Iris pigment epithelial cell (primary cell): ENCODE results near the gene RPS6KA2.

Source experiments
- DNase-seq: peaks from one replicate; pipeline ENCODE4 v3.0.0-alpha.2; 2011; ENCODE audit warnings: low read depth

Gene RPS6KA2

DNA sequence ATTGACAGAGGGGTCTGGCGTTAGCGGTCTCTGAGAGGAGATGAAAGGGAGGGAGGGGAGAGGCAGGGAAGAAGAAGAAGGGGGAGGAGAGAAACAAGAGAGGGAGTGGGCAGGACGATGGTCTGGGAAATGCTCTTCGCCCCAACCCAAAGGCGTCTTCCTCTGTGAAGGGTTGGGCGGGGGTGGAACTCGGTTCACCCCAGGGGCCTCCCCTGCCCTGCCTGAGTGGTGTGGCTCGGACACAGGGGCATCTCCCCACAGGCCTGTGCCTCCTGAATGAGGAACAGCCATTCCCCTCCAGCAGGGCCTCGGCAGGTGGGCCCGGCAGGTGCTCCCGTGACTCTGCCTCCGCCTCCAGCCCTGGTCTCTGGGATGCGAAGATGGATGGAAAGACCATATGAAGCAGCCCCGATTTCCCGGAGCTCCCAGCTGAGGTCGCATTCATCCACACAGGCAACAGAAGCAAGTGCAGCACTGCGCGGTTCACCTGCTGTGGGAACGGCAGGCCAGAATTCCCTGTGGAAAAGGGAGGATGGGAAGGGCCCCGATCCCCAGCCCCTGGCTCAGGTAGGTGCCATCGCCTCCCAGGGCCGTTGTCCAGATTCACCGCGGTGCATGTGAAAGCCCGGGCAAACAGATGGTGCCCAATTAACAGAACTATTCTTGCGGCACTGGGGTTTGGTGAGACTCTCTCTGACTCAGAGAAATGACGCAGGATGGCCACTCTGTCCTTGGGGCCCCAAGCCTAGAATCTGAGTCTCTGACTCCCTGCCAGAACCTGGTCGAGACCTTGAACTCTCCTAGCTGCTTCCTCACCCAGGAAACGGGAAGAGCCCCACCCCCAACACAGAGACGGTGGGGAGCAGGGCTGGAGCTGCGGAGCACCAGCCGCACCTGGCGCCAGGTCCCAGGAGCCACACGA is 29.4 kb upstream of the RPS6KA2 start:
- DNase-seq, result no peak

DNA sequence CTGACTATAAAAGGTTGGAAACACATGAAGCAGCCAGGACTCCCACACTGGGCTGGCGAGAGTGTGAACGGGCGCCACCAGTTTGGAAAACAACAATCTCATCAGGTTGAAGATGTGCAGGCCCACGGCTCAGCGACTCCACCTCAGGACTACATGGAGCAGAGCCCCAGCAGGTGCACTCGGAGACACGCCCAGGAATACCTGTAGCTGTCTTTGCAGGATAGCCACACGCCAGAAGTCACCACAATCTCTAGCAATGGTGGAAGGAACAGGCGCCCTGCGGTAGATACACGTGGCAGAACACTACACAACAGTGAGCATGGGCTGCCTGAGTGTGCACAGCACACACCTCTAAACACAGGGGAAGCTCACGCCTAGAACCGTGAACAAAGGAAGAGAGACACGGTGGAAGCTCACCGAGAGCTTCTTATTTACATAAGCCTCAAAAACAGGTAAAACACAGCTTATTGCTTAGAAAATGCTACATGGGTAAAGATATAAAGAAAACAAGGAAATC is 28.7 kb upstream of the RPS6KA2 start:
- no peak for DNase-seq

DNA sequence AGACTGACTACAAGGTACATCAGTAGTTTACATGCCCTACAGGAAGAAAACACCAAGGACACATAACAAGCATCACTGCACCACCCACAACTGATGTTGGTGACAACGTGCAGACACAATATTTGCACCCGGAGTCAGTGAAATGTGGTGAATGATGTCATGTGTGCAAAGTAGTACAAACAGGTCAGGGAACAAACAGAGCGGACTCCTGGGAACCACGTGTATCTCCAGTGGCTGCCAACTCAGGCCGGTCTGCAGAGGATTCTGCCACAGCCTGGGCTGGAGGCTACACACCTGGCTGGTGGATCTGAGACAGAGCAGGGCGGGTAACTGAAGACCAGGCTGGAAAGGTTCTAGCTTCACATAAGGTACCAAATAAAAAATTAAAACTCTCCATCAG is 28.2 kb upstream of the RPS6KA2 start:
- DNase-seq, result no peak

DNA sequence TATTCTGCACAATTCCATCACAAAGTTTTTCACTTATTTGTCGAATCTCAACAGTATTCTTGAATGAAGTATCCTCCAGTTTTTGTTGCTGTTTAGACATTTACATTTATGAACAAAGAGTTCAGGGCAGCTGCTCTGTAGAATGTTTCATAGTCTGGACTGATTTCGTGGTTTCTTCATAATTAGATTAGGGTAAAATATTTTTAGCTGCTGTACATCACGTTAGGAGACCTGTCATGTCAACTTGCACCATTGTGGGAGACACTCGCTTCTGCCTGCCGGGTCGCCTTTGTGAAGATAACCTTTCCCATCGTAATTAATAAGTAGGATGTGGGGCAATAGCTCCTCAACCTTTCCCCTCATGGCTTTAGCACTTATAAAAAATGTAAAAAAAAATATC is 27.5 kb upstream of the RPS6KA2 start:
- no peak for DNase-seq

DNA sequence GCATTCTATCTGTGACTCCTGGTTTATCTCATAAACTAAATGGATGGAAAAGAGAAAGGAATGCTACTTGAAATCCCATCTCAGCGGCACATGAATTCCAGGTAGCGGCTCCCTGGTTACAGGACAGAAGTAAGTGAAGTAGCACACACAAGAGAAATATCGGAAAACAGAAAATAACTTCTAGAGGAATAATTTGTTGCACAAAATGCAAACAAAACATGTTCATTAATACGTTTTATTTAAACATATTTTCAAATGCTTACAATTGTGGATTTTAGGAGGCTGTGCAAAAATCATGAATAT is 26.5 kb upstream of the RPS6KA2 start:
- DNase-seq, result no peak

DNA sequence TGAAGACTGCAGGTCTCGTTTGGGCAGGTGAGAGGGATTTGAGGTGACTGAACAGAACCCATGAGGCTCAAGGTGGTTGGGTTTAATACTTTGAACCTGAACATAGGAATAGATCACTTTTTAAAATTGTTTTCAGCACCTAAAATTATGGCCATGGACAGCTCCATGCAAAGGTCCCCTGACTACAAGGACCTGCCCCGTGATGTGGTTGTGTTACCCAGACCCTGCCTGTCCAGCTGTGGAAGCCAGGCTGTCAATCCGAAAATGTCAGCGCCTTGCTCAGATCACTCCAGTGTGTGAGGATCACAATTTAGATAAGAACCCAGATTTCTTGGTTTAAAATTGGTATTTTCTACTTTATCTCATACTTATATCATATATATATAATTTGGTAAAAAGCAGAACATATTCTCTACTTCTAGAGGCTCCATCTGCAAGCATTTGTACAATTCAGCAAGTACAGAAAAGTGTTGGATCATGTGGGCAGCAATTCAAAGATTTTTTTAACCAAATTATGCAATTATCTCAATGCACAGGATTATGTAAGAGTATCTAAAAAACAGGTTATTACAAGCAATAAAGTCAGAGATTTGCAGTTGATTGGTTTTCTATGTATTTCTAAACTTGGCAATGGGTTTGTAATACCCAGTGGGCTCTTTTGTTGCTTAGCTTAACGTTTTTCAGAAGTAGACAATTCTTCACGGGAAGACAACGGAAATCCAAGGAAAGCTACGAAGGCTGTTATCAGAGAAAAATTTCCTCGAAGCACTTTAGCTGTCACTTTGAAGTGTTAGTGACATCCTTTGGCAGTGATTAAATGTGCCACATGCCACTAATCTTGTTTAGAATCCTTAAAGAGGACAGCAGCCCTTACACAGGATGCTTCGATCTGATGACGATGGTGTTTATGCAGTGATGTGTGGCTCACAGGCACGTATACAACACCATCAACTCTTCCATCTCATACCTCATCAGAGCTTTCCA is 24.1 kb upstream of the RPS6KA2 start:
- no peak for DNase-seq

DNA sequence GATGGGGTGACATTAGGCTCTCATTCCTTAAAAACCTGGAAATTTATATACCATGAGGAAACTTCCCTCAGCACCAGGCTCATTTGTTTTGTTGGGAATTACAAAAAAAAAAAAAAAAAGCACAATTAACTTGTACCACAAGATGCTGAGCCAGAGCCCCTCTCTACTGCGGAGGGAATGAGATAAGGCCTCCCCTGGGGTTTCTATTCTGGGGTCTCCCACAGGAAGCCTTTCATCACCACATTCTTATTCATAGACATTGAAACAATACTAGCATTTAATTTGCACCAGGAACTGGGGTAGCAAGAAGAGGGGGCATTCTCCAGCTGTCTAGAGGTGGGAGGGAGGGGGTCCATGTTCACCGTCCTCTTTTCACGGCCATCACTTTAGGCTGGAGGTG is 23.0 kb upstream of the RPS6KA2 start:
- no peak for DNase-seq

DNA sequence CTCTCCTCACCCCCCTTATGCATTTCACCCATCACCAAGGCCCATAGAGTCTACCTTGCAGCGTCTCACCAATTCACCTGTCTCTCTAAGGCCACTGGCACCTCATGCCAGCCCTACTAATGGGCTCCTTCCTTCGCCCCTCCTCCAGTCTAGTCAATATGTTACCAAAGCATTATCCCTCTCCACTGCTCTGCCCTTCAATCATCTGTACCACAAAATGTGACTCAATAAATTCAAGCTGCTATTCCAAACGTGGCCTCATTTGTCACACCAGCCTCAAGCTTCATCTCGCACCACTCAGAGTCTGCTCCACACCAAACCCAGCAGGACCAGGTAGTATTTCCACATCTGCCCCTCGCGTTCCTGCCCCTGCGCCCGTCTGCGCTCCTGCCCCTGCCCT is 21.8 kb upstream of the RPS6KA2 start:
- no peak for DNase-seq

DNA sequence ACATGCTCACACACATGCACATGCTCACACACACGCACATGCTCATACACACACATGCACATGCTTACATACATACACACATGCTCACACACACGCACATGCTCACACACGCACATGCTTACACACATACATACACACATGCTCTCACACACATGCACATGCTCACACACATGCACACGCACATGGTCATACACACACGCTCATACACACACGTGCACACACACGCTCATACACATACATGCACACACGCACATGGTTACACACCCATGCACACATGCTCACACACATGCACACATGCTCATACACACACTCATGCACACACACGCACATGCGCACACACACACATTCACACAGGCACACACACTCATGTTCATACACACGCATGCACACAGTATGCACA is 20.8 kb upstream of the RPS6KA2 start:
- DNase-seq, result no peak

DNA sequence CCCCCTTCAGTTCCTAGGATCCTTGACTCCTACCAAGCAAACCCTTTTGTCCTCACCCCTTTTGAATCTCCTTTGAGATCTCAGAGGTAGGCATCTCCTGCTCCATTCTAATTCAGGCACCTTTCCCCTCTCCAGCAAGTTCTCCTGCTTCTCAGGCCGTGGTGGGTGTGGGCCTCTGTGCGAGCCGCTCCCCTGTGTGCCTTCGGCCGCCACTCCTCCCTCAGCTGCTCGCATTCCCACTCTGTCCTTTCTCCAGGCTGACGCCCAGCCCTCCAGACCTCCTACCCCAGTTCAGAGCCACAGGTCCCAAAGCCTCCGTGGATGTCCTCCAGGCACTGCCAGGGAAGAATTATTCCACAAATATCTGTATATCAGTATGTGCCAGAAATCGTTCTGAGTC is 19.7 kb upstream of the RPS6KA2 start:
- DNase-seq, result no peak

DNA sequence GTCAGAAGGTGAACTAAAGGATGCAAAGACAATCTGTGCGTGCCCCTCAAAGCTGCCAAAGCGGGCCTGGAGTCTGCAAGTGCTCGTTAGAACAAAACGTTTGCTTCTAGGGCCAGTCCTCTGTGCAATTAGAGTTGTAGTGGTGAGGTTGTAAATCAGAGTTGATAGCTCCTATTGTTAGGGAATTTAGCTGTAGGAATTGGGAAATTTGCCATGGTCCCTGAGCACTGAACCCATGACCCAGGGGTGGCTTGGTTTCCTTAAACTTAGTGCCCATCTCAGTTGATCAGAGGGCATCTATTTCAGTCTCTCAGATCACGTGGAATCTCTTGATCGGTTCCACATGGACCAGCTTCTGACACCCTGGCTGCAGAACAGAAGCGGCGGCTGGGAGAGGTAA is 18.8 kb upstream of the RPS6KA2 start:
- DNase-seq, result no peak

DNA sequence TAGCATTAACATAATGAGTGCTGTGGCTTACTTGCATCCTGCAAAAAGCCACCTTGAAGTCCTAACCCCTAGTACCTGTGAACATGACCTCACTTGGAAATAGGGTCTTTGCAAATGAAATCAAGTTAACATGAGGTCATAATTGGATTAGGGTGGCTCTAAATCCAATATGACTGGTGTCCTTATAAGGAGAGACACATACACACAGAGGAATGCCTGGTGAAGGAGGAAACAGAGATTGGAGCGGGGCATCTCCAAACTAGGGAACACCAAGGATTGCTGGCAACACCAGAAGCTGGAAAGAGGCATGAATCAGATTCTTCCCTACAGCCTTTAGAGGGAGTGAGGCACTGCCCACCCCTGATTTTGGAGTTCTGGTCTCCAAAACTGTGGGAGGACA is 17.6 kb upstream of the RPS6KA2 start:
- DNase-seq, result no peak

DNA sequence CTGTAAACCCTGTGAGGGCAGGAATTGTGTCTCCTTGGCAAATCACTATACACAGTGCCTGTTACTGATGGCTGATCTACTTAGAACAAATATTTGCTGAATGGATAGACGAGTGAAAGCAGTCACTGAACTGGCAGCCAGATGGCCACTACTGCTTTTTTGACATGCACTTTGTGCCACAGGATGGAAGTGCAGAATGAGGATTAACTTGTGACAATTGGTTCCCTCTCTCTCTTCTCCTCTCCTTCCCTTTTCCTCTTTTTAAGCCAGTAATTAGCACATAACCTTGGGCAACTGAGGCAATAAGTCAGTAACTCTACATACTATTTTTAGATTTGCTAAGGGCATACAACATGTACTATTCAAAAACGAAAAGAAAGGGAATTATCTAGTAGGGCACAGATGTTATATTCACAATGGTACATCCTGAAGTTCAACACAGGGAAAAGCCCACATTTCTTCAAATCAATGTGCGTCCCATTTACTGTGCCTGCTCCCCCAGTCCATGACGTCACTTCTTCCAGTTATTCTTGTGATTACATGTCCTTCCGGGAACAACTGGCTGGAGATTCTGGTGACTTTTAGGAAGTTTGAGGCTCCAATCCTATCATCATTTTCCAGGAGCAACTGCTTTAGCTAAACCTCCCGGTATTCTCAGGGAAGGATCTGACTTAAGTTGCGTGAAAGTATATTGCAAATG is 17.0 kb upstream of the RPS6KA2 start:
- no peak for DNase-seq

DNA sequence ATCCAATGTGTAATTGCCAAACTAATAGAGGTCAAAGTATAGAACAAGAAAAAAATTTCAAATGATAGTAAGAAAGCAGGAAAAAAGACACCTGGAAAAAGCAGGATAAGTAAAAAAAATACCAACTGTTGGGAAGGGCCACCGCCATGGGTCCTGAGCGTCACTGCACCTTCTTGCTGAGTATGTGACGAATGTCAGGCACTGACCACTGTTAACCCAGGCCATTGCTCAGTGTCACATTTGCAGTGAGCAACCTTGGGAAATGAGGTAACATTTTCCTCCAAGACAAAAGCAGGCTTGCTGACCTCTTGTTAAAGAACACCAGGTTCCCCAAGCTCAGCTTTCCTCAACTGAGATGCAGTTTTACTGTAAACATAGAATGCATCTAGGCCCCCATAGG is 15.6 kb upstream of the RPS6KA2 start:
- no peak for DNase-seq

DNA sequence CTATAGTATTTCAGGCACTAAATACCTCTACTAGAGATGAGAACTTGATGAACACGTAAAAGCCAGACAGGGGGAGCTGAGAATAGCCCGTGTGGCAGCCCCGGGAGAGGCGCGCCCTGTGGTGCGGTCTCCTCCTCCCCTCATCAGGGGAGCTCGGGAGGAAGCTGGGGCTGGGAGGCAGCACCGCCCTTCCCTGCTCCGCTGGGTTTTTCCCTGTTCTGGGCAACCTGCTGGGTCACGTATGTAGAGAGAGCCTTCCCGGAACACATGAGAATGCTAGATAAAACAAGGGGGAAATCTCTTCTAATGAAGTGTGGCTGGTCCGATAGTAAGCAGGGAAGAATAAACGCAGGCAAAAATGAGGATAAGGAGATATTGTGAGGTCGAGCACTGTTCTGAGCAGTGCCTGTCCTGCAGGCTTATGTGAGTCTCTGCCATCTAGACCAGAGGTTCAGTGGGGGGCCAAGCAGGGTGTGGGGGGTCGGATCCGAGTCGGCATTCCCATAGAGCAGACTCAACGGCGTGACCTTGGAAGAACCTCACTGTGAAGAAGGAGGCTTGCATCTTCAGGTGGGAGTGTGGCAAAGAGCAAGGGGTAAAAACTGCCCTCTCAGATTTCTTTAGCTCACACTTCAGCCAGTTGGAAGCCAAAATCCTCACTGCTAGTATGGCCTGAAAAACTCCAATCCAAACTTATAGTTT is 13.4 kb upstream of the RPS6KA2 start:
- no peak for DNase-seq

DNA sequence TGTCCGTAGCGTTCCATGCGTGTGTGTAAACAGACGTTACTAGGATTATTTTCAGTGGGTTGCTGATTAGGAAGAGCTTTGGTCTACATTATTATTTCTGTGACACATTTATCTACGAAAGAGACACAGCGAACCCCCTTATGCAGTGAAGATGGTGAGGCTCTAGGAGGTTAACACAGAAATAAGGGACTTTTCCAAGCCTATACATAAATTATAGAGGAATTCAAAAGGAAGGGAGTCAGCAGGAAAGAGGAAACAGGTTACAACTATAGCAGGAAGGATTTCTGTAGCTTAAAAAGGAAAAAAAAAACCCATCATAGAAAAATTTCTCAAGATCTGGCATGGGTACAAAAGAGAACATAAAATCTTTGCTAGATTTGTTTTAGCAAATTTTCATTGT is 12.9 kb upstream of the RPS6KA2 start:
- DNase-seq, result no peak

DNA sequence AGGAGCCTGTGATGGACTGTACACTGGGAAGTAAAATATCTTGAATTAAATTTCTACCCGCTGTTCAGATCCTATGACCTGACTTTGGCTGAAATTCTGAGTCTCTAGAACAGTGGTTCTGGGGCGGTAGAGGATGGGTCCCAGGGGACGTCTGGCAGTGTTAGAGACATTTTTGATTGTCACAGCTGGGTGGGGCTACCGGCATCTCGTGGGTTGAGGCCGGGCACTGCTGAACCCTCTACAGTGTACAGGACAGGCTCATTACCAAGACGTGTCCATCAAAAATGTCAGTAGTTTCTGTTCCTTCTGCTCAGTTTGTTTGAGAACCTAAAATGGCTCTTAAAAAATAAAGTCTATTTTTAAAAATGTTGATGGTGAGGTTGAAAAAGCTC is 11.5 kb upstream of the RPS6KA2 start:
- DNase-seq, result no peak

DNA sequence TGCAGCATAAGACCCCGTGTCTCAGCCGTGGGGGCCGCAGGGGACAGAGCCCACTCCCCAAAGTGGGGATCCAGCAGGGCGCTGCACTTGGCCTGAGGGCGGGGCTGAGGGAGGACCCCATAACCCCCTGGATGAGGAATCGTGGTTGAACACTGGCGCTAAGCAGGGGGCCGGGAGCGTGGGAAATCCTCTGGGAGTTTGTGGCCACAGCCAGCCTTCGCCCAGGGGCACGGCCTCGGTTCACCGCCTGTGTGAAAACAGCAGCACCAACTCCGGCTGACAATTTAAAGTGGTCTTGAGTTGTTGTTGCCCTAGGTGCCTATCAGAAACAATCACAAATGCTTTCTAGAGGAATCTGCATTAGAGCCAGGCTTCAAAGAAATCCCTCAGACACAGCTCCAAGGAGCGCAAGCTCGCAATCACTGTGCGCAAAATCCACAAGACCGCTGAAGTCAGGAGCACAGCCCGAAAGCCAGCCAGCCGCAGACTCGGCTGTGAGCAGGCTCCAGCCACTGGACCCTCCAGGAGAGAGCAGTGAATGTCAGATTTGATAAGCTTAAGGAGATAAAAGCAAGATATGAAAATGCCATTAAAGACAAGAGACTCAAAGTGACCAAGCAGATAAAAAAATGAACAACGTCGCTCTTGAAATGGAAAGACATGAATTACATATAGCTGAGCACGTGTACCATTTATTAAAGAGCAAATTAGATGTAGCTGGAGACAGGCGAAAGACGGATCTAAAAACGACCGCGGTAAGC is 10.9 kb upstream of the RPS6KA2 start:
- DNase-seq, result no peak

DNA sequence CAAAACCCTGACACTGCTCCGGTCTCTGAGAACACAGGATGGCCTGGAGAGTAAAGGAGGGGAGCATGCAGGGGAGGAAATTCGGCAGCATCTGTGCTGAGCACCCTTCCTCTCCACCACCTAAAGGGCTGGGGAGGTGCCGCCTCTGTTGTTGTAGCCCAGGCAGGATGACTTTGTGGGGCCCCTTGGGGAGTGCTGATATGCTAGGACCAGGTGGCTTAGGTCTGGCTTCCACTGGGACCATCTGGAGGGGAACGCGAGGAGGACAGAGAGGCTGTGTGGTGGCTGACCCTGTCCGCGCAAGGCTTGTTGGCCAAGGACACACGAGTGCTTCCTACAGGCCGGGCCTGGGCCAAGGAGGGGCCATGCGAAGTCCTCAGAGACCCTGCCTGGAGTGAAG is 9.9 kb upstream of the RPS6KA2 start:
- no peak for DNase-seq

DNA sequence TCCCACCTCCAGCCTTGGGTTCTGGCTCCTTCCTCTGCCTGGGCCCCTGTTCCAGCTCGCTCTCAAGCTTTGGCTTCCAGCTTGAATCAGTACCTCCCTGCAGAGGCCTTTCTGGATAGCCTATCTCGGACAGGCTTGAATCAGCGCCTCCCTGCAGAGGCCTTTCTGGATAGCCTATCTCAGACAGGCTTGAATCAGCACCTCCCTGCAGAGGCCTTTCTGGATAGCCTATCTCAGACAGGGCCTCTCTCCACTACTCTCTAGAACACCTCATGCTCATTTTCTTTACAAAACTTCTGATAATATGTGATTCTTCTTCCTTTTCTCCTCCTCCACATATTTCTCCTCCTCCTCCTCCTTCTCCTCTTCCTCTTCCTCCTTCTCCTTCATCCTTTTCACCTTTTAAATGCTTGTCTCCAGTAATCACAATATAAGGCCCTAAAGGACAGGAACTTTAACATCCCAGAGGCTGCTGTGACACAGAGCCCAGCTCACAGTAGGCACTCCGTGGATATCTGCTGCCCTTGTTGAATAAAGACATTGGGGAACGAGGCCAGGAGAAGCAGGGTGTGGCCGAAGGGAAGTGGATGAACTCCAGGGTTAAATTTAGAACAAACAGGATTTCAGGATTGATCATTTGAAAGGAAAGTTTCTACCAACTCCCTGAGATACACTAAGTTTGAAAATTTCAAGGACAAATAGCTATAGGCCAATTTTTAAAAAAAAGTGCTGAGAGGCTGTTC is 9.3 kb upstream of the RPS6KA2 start:
- DNase-seq, result no peak
